Neuronal stem cell (in vitro differentiated cells): Measurements from ENCODE around the gene JAG2.

Experiments used
- DNase-seq: peaks from one replicate; pipeline ENCODE4 v3.0.0-alpha.2; 2013; ENCODE audit warnings: low spot score
- H2AFZ ChIP-seq: one replicate; pipeline ENCODE4 v1.6.1; 2013; ENCODE audit warnings: mild to moderate bottlenecking, low read length, inconsistent platforms
- H2AK5ac ChIP-seq: 2 replicates; pipeline ENCODE4 v1.6.1; 2013; ENCODE audit warnings: low read depth, mild to moderate bottlenecking, inconsistent platforms, low read length, moderate library complexity, mixed read lengths
- H2BK120ac ChIP-seq: 2 replicates; pipeline ENCODE4 v1.6.1; 2013; ENCODE audit warnings: low read depth, mild to moderate bottlenecking, inconsistent platforms, low read length, moderate library complexity, mixed read lengths
- H2BK12ac ChIP-seq: one replicate; pipeline ENCODE4 v1.6.1; 2013; ENCODE audit warnings: low read length, inconsistent platforms
- H2BK15ac ChIP-seq: 2 replicates; pipeline ENCODE4 v1.6.1; 2013; ENCODE audit warnings: mild to moderate bottlenecking, low read length, inconsistent platforms, mixed read lengths
- H2BK5ac ChIP-seq: one replicate; pipeline ENCODE4 v1.6.1; 2013; ENCODE audit warnings: inconsistent platforms, mild to moderate bottlenecking, low read length, moderate library complexity
- H3K14ac ChIP-seq: one replicate; pipeline ENCODE4 v1.6.1; 2013; ENCODE audit warnings: low read length, inconsistent platforms
- H3K18ac ChIP-seq: 2 replicates; pipeline ENCODE4 v1.6.1; 2013; ENCODE audit warnings: low read length, inconsistent platforms
- H3K23ac ChIP-seq: 2 replicates; pipeline ENCODE4 v1.6.1; 2013; ENCODE audit warnings: low read depth, mild to moderate bottlenecking, mixed read lengths, low read length, inconsistent platforms; ENCODE audit not compliant: poor library complexity
- H3K27ac ChIP-seq: replicated peaks from 3 replicates; pipeline ENCODE4 v1.5.1; 2013; ENCODE audit warnings: low read length, inconsistent platforms
- H3K27me3 ChIP-seq, 3 experiments: 2 replicates each; pipeline ENCODE4 v1.6.1; 2013; ENCODE audit warnings: low read length in 3 of 3, mild to moderate bottlenecking in 2 of 3, inconsistent platforms in 1 of 3, low read depth in 1 of 3, mixed read lengths in 1 of 3, moderate library complexity in 1 of 3; ENCODE audit not compliant: control insufficient read depth in 3 of 3, insufficient read depth in 3 of 3
- H3K36me3 ChIP-seq, 2 donors: replicated peaks in 1 of 2; 2 replicates each; pipeline ENCODE4 v1.6.1; 2013; ENCODE audit warnings: low read length in 2 of 2; ENCODE audit not compliant: control insufficient read depth in 2 of 2, insufficient read depth in 2 of 2
- H3K4ac ChIP-seq: 2 replicates; pipeline ENCODE4 v1.6.1; 2013; ENCODE audit warnings: inconsistent platforms, mild to moderate bottlenecking, low read length, moderate library complexity
- H3K4me1 ChIP-seq, 2 donors: 1 replicate in 1 of 2; 2 replicates in 1 of 2; pipeline ENCODE4 v1.6.1; 2013; ENCODE audit warnings: low read length in 2 of 2, low read depth in 1 of 2; ENCODE audit not compliant: control insufficient read depth in 2 of 2, insufficient read depth in 1 of 2
- H3K4me2 ChIP-seq: one replicate; pipeline ENCODE4 v1.6.1; 2013; ENCODE audit warnings: mild to moderate bottlenecking, low read length, inconsistent platforms; ENCODE audit not compliant: insufficient read depth, poor library complexity, severe bottlenecking
- H3K4me3 ChIP-seq, 2 donors: 2 replicates each; pipeline ENCODE4 v1.5.1; 2013; ENCODE audit warnings: low read length in 2 of 2, mild to moderate bottlenecking in 2 of 2, inconsistent platforms in 1 of 2, moderate library complexity in 1 of 2
- H3K79me1 ChIP-seq: one replicate; pipeline ENCODE4 v1.6.1; 2013; ENCODE audit warnings: low read depth, mild to moderate bottlenecking, inconsistent platforms, low read length, moderate library complexity
- H3K9ac ChIP-seq: one replicate; pipeline ENCODE4 v1.6.1; 2013; ENCODE audit warnings: mild to moderate bottlenecking, low read depth, low read length, inconsistent platforms; ENCODE audit not compliant: poor library complexity
- H3K9me3 ChIP-seq, 2 donors: replicated peaks in 1 of 2; 2 replicates each; pipeline versions ENCODE3 to v1.6.1; 2013; ENCODE audit warnings: low read length in 2 of 2, mild to moderate bottlenecking in 2 of 2, inconsistent platforms in 1 of 2, low read depth in 1 of 2, mixed read lengths in 1 of 2, moderate library complexity in 1 of 2; ENCODE audit not compliant: control insufficient read depth in 2 of 2, insufficient read depth in 1 of 2
- H4K8ac ChIP-seq: one replicate; pipeline ENCODE4 v1.6.1; 2013; ENCODE audit warnings: low read depth, mild to moderate bottlenecking, inconsistent platforms, low read length, moderate library complexity
- H4K91ac ChIP-seq: one replicate; pipeline ENCODE4 v1.6.1; 2013; ENCODE audit warnings: low read length, low read depth, mild to moderate bottlenecking, inconsistent platforms; ENCODE audit not compliant: poor library complexity
- WGBS, 2 donors: extraction: QIAGEN DNeasy Blood & Tissue Kit; methylation state at CpG; one replicate each; pipeline ENCODE4 v1.1.7; 2013; ENCODE audit warnings: missing lambda C conversion rate in 2 of 2, mixed read lengths in 1 of 2; ENCODE audit not compliant: insufficient read length in 2 of 2, insufficient replicate concordance in 1 of 2; ENCODE audit errors: extremely low coverage in 2 of 2; 5-methylcytosine and 5-hydroxymethylcytosine counted together

Gene JAG2

GRCh38 chr14:105167303-105168092 is 1.1 kb downstream of the JAG2 start:
- H3K79me1 ChIP-seq = peaks cover 9% of the 10 kb centered on the region
- peak overlapping the region; percentile 97 for H3K23ac ChIP-seq
- H3K14ac ChIP-seq = peak overlapping the region; percentile 94
- H2BK5ac ChIP-seq = peak overlapping the region; percentile 66
- peaks cover 21 to 24% of the 10 kb centered on the region in 2 donors for H3K4me1 ChIP-seq
- peak overlapping the region; percentile 75 for H2BK15ac ChIP-seq
- H4K91ac ChIP-seq = no peak overlapping the region
- H3K9me3 ChIP-seq = no peaks in the 10 kb centered on the region
- H2BK120ac ChIP-seq = no peak overlapping the region
- H2AFZ ChIP-seq = peak overlapping the region; percentile 73
- H4K8ac ChIP-seq = peak overlapping the region; percentile 65
- H2AK5ac ChIP-seq = peak overlapping the region; percentile 96
- no CpG with 5 or more reads among the region's 116 CpGs for WGBS, 2 donors
- no peak overlapping the region for H3K4ac ChIP-seq
- peaks cover 7 to 63% (median 22%) of the 10 kb centered on the region in 3 experiments for H3K27me3 ChIP-seq
- no peaks in the 10 kb centered on the region for H3K36me3 ChIP-seq
- peak overlapping the region; percentile 43 to 81 for H3K4me3 ChIP-seq
- no peak overlapping the region for H3K27ac ChIP-seq
- peak overlapping the region; percentile 91 for H3K18ac ChIP-seq
- DNase-seq = no peak
- H3K9ac ChIP-seq = peak overlapping the region; percentile 90
- peak overlapping the region; percentile 94 for H3K4me2 ChIP-seq
- H2BK12ac ChIP-seq = no peak overlapping the region

- H3K4ac ChIP-seq = no peak overlapping the region
- peak overlapping the region; percentile 84 for H2BK12ac ChIP-seq
- H3K23ac ChIP-seq = peak overlapping the region; percentile 91
- H3K27me3 ChIP-seq = peaks cover 7 to 63% (median 22%) of the 10 kb centered on the region in 3 experiments
- no peak for DNase-seq
- peak overlapping the region; percentile 94 for H3K14ac ChIP-seq
- H3K4me1 ChIP-seq = peaks cover 23 to 24% of the 10 kb centered on the region in 2 donors
- peak overlapping the region; percentile 83 for H2BK15ac ChIP-seq
- peak overlapping the region; percentile 87 for H2BK5ac ChIP-seq
- H3K9me3 ChIP-seq = no peaks in the 10 kb centered on the region
- no CpG with 5 or more reads among the region's 22 CpGs for WGBS, 2 donors
- H2AFZ ChIP-seq = peak overlapping the region; percentile 73
- peaks cover 12% of the 10 kb centered on the region for H3K79me1 ChIP-seq
- H2BK120ac ChIP-seq = no peak overlapping the region
- H2AK5ac ChIP-seq = peak overlapping the region; percentile 96
- no peak overlapping the region for H4K91ac ChIP-seq
- peak overlapping the region; percentile 21 for H3K9ac ChIP-seq
- no peak overlapping the region for H3K4me2 ChIP-seq
- H3K36me3 ChIP-seq = no peaks in the 10 kb centered on the region
- H3K18ac ChIP-seq = peak overlapping the region; percentile 91
- no peak overlapping the region for H3K27ac ChIP-seq
- peak overlapping the region; percentile 65 for H4K8ac ChIP-seq
- no peak overlapping the region for H3K4me3 ChIP-seq
Observed at GRCh38 chr14:105166571-105167302, 1.8 kb downstream of the JAG2 start.

GRCh38 chr14:105165761-105166485 is 2.7 kb downstream of the JAG2 start:
- H4K91ac ChIP-seq = no peak overlapping the region
- no CpG with 5 or more reads among the region's 32 CpGs for WGBS, 2 donors

More at GRCh38 chr14:105165761-105166485, 2.7 kb downstream of the JAG2 start:
- peak overlapping the region; percentile 94 for H3K14ac ChIP-seq
- H2BK120ac ChIP-seq = no peak overlapping the region
- H3K27ac ChIP-seq = no peak overlapping the region
- H4K8ac ChIP-seq = no peak overlapping the region
- H3K4ac ChIP-seq = no peak overlapping the region
- peak overlapping the region; percentile 21 for H3K9ac ChIP-seq
- H3K79me1 ChIP-seq = peaks cover 12% of the 10 kb centered on the region
- H2BK5ac ChIP-seq = no peak overlapping the region
- peak overlapping the region; percentile 96 for H2AK5ac ChIP-seq
- no peaks in the 10 kb centered on the region for H3K36me3 ChIP-seq
- peaks cover 7 to 62% (median 22%) of the 10 kb centered on the region in 3 experiments for H3K27me3 ChIP-seq
- H3K4me2 ChIP-seq = no peak overlapping the region
- H3K18ac ChIP-seq = peak overlapping the region; percentile 74
- H2BK12ac ChIP-seq = peak overlapping the region; percentile 41
- H3K23ac ChIP-seq = peak overlapping the region; percentile 91
- H2BK15ac ChIP-seq = peak overlapping the region; percentile 83
- H3K9me3 ChIP-seq = no peaks in the 10 kb centered on the region
- H3K4me3 ChIP-seq = no peak overlapping the region
- no peak for DNase-seq
- peaks cover 19 to 23% of the 10 kb centered on the region in 2 donors for H3K4me1 ChIP-seq
- no peak overlapping the region for H2AFZ ChIP-seq
